Ascending aorta (tissue), 2 donors: Measurements from ENCODE around the gene PRRC2A. TPM values are rescaled to one million over a fixed set of nuclear protein-coding genes. Genes with fewer than 3 reads are reported as not detected.
A peak's percentile ranks its signal among the peaks of the same experiment; 100 is the strongest.

Source experiments
- DNase-seq, 2 donors: peaks; one replicate each; pipeline ENCODE4 v3.0.0-alpha.2; 2019; ENCODE audit warnings: low spot score in 2 of 2
- H3K27ac ChIP-seq, 2 donors: fragments of 200-600 bp; sonication (generic); one replicate each; pipeline ENCODE4 v1.5.1; 2016 to 2017; ENCODE audit warnings: mild to moderate bottlenecking in 1 of 2
- H3K27me3 ChIP-seq: fragments of 200-600 bp; sonication (generic); one replicate; pipeline ENCODE4 v1.5.1; 2017
- H3K36me3 ChIP-seq, 2 donors: fragments of 200-600 bp; sonication (generic); one replicate each; pipeline ENCODE4 v1.5.1; 2016
- H3K4me1 ChIP-seq, 2 donors: fragments of 200-600 bp; sonication (generic); one replicate each; pipeline ENCODE4 v1.5.1; 2016 to 2017; ENCODE audit warnings: mild to moderate bottlenecking in 1 of 2
- H3K4me3 ChIP-seq, 2 donors: fragments of 200-600 bp; sonication (generic); one replicate each; pipeline ENCODE4 v1.5.1; 2016 to 2017; ENCODE audit warnings: mild to moderate bottlenecking in 1 of 2
- H3K9me3 ChIP-seq, 2 donors: fragments of 200-600 bp; sonication (generic); one replicate each; pipeline ENCODE4 v1.5.1; 2016
- CTCF ChIP-seq, 3 experiments: fragments of 200-600 bp in 2 of 3; fragments of 450-650 bp in 1 of 3; sonication (generic) in 2 of 3; IDR thresholded peaks; one replicate each; pipeline ENCODE4 v1.5.1; 2016 to 2019; ENCODE audit warnings: antibody characterized with exemption in 3 of 3, mild to moderate bottlenecking in 1 of 3, moderate library complexity in 1 of 3
- intact Hi-C: fragments of 100-400 bp; cut with DNase I; formaldehyde crosslinking; loops from one replicate; pipeline ENCODE4 v1.15.1; 2023
- total RNA-seq: library from RNA; depleted of rRNA; stranded (reverse); fragments of >200 nt; gene quantifications from one replicate; pipeline ENCODE4 v1.1.0, GENCODE V29; 2016

Gene PRRC2A
- total RNA-seq, 1 donor from 2014 or later = 171 TPM

GRCh38 chr6:31575335-31575901, 45.1 kb upstream of the PRRC2A start, which contains the start of gene TNF:
Gene TNF, plus strand, starts transcription at chr6:31575565. Its CDS starts 177 bp downstream, at chr6:31575742.
- Histone ChIP-seq H3K36me3 (no peaks in the 10 kb centered on the region), H3K27ac (no peak within 1 kb of the TSS), H3K9me3 (no peaks in the 10 kb centered on the region), H3K4me1 (no peaks in the 10 kb centered on the region), H3K4me3 (peak within 1 kb of the TSS; percentile 21 to 45), H3K27me3 (no peaks in the 10 kb centered on the region)
- intact Hi-C loops = no loop called here
- TF ChIP-seq CTCF (IDR thresholded peaks at IDR 0.05) = no peak
- DNase-seq = peak in 1 of 2 donors; percentile 72

GRCh38 chr6:31575952-31576685, 44.4 kb upstream of the PRRC2A start:
- no peak for TF ChIP-seq CTCF (IDR thresholded peaks at IDR 0.05)
- no peaks in the 10 kb centered on the region for H3K27me3 ChIP-seq
- H3K27ac ChIP-seq = no peak overlapping the region
- no peaks in the 10 kb centered on the region for H3K9me3 ChIP-seq
- H3K4me3 ChIP-seq = peak overlapping the region in 1 of 2 donors; percentile 45
- H3K36me3 ChIP-seq = no peaks in the 10 kb centered on the region
- intact Hi-C loops = no loop called here
- DNase-seq = no peak
- no peaks in the 10 kb centered on the region for H3K4me1 ChIP-seq

GRCh38 chr6:31576897-31577578, 43.5 kb upstream of the PRRC2A start:
- TF ChIP-seq CTCF (IDR thresholded peaks at IDR 0.05) = no peak
- H3K27ac ChIP-seq = no peak overlapping the region
- intact Hi-C loops = no loop called here
- H3K4me1 ChIP-seq = peaks cover 0 to 7% of the 10 kb centered on the region in 2 donors
- no peaks in the 10 kb centered on the region for H3K9me3 ChIP-seq
- H3K36me3 ChIP-seq = no peaks in the 10 kb centered on the region
- DNase-seq = no peak
- no peaks in the 10 kb centered on the region for H3K27me3 ChIP-seq
- no peak overlapping the region for H3K4me3 ChIP-seq

GRCh38 chr6:31577579-31577966, 42.9 kb upstream of the PRRC2A start:
- no peak overlapping the region for H3K27ac ChIP-seq
- no peaks in the 10 kb centered on the region for H3K36me3 ChIP-seq
- TF ChIP-seq CTCF (IDR thresholded peaks at IDR 0.05) = no peak
- intact Hi-C loops = no loop called here
- DNase-seq = no peak
- no peak overlapping the region for H3K4me3 ChIP-seq
- peaks cover 0 to 12% of the 10 kb centered on the region in 2 donors for H3K4me1 ChIP-seq
- no peaks in the 10 kb centered on the region for H3K27me3 ChIP-seq
- H3K9me3 ChIP-seq = no peaks in the 10 kb centered on the region

- Histone ChIP-seq H3K36me3 (no peaks in the 10 kb centered on the region), H3K4me1 (peaks cover 0 to 12% of the 10 kb centered on the region in 2 donors), H3K27ac (no peak overlapping the region), H3K27me3 (no peaks in the 10 kb centered on the region), H3K9me3 (no peaks in the 10 kb centered on the region), H3K4me3 (no peak overlapping the region)
- DNase-seq = no peak
- TF ChIP-seq CTCF (IDR thresholded peaks at IDR 0.05) = no peak
- intact Hi-C loops = no loop called here
These were observed 42.1 kb upstream of the PRRC2A start for GRCh38 chr6:31578184-31579118.
